Left lobe of liver (tissue), 2 donors: ENCODE measurements around the gene INPP5A. TPM values are rescaled to one million over a fixed set of nuclear protein-coding genes. Genes with fewer than 3 reads are reported as not detected.
"Not testable (repeated sequence)": the region's sequence is repeated elsewhere in the genome, so short reads cannot be mapped to it uniquely, and the experiment has no call there.

Source experiments
- ATAC-seq: fragments of 200-7000 bp; cut with Tn5 transposase; one replicate; pipeline ENCODE4 v1.9.1; 2020; ENCODE audit warnings: mild to moderate bottlenecking, moderate library complexity
- DNase-seq: peaks from one replicate; pipeline ENCODE4 v3.0.0-alpha.2; 2020; ENCODE audit warnings: low spot score
- total RNA-seq: library from RNA; stranded (reverse); gene quantifications from one replicate; pipeline ENCODE4 v1.2.1, GENCODE V29; 2021
- donor health status: DM: no; HTN: no; CAD: no; lungs with moderate emphysema.
- donor health status: DM: no; HTN: yes; CAD: no.

INPP5A gene
- total RNA-seq, 1 donor from 2014 or later = 18.3 TPM

DNA sequence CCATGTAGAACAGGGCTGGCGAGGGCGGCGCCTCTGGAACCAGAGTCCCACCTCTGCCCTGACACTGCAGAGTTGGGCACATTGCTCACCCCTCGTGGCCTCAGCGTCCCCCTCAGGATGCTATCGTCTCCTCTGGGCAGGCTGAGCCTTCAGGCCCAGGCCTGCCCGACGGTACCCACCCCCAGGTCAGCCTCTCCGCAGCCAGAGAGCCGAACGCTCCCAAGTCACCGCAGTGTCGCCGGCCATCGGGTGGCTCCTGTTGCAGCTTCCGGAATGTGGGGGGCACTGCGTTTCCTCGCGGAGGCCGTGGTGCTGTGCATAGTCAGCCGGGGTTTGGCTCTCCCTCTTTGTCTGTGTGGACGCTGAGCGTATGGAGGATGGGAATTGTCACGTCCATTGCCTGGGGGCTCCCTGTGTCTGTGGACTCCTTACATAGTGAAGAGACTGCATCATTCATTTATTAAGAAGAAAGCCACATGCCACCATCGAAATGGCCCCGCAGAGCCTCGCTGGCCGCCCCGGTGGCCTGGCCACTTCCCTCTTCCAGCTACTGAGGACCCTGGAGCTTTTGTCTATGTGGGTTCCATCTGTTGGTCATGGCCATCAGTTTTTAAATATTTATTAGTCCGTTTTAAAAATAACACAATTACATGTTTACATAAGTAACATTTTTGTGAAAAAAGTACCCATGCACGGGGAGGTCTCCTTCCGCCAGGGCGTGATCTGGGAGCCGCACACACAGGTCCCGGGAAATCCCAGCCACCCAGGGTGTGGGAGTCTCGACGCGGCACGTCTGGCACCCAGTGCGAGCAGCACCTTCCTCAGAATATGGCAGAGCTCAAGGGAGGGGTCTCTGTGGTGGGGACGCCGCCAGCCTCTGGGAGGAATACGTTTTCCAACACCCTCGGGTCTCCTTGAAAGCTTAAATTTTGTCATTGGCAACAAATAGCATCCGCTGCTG, 232.8 kb downstream of the INPP5A start:
- ATAC-seq (no peak), DNase-seq (no peak)

GRCh38 chr10:132772816-132773215, 235.2 kb downstream of the INPP5A start:
- not testable (repeated sequence) for ATAC-seq

DNA sequence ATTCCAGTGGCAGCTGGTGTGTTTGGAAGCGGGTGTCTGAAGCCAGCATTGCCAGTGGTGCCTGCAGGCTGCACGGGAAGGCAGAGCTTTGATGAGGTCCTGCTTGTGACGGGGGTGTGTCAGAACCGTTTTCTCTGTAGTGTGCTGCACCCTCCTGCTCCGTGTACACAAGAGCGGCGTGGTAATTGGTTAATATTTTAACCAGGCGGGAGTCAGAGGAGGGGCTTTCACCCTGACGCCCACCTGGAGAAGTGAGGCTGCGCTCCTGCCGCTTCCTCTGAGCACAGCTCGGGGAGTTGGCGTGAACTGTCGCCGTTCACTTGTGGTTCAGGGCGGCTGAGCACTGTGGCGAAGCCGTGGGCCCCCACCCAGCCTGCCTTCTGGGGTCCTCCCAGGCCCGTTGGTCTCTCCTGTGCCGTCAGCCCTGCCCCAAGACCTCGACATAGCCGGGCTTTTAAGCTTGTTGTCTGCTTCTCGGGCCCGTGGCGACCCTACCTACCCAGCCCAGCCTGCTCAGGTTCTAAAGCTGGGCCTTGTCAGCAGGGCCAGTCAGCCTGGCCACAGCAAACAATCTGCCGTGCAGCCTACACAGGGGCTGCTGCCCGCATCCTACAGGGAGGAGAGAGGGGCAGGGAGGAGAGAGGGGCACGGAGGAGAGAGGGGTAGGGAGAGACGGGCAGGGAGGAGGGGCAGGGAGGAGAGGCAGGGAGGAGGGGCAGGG, 236.8 kb downstream of the INPP5A start:
- DNase-seq = no peak
- ATAC-seq = no peak

More at GRCh38 chr10:132772816-132773215, 235.2 kb downstream of the INPP5A start:
- DNase-seq = not testable (repeated sequence)

DNA sequence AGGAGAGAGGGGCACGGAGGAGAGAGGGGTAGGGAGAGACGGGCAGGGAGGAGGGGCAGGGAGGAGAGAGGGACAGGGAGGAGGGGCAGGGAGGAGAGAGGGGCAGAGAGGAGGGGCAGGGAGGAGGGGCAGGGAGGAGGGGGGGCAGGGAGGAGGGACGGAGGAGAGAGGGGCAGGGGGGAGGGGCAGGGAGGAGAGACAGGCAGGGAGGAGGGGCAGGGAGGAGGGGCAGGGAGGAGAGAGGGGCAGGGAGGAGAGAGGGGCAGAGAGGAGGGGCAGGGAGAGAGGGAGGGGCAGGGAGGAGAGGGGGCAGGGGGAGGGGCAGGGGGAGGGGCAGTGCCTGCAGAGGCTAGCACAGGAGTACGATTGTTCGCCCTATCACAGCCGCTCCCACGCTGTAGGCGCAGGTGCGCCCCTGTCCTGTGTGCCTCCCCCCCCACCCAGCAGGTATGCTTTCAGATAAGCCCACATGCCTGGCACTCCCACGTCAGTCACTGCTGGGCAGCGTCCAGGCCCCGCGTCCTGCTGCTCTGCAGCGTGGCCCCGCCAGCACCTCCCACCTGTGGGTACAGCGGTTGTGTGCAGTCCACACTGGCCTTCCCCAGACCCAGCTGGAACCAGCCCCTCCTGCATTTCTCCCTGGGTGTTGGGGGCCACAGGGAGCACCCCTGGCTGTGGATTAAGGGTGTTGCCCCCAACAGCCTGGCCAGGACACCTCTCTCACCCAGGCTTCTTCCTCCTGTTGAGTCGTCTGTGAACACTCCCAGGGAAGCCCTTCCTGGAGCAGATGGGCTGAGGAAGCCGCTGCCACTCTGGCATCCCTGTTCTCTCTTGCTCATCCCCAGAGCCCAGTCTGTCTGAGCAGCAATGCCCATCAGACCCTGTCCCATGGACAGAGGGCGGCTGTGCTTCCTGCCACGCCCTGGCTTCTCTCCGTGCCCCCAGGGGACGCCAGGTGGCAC, 237.6 kb downstream of the INPP5A start:
- ATAC-seq (no peak), DNase-seq (no peak)

DNA sequence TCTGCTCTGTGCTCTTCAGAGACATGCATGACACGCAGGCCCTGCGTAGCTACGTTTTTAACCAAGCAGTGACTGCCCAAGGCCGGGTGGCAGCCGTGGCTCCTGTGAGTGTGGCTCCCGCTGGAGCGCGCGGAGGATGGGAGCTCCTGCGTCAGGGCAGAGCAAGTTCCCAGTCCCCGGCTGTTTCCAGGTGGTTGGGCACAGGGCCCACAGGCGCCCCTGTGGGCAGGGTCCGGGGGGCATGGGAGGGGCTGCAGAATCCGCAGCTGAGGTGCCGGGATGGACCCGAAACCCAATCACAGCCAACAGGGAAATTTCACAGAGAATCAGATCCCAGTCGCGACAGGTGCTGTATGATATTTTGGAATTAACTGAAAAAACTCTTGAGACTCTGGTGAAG, 238.6 kb downstream of the INPP5A start:
- DNase-seq (no peak), ATAC-seq (no peak)

GRCh38 chr10:132776821-132777220, 239.2 kb downstream of the INPP5A start:
- DNase-seq (no peak), ATAC-seq (no peak)

- no peak for DNase-seq
- ATAC-seq = no peak
These were observed 239.9 kb downstream of the INPP5A start for GRCh38 chr10:132777441-132777840.

DNA sequence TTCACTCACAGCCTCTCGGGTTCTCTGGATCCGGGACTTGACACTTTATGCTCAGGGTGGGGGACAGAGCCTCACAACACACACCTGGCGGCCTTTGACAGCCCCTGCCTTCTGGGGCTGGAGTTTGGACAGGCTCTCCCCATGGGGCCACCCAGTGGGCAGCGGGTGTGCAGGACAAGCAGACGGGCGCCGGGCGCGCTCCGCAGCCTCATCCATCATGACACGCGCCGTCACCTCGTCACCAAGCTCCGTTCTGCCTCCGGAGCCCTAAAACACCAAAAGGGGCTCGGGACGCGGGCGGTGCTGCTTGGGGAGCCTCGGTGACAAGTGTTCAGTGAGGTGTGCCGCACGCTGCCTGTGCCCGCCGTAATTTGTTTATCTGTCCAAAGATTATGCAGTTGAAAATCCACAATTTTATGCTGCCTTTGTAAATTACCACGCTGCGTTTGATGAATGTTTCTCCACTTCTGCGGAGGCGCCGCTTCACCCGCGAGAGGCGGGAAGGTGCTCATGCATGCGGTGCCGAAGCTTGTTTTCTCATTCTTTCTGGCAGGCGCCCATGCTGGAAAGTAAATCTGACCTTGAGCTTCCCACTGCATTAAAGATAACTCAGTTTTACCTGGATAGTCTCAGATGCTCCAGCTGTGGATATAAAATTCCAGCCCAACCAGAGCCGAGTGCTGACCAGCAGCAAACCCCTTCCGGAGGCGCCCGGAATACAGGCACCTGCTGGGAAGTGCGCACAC, 242.1 kb downstream of the INPP5A start:
- DNase-seq (no peak), ATAC-seq (no peak)

DNA sequence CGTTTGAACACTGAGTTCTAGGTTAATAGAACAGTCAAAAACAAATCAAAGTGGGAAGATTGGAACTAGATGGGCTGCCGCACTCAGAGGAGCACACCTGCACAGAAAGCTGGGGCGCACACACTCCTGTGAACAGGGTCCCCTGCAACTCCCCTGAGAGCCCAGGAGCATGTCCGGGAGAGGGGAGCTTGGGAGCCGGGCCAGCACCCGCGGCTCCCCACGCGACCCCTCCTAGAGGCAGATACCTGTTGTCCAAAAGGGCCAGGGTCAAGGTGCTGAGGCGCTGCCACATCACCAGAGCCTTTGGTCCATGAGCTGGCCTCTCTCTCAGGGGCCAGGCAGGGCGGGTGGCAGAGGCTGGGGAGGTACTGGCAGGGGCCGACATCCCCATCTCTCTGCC, 242.8 kb downstream of the INPP5A start:
- ATAC-seq = no peak
- DNase-seq = no peak

DNA sequence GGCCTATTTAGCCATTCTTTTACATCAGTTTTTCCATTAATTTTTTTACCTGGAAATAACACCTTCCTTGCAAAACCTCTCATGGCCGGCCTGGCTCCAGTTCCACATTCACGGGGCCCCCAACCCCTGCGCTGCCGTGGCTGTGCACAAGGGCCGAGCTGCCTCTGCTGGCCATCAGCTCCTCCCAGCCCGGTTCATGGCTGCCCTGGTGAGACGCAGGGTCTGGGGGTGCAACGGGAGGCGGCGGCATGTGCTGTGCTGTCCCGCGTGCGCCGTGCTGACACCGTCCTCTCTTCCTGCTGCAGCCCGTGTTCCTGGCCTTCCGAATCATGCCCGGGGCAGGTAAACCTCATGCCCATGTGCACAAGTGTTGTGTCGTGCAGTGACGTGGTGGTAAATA, 244.0 kb downstream of the INPP5A start:
- ATAC-seq = no peak
- DNase-seq = no peak

- DNase-seq (no peak), ATAC-seq (no peak)
These were observed 245.8 kb downstream of the INPP5A start for GRCh38 chr10:132783165-132783939.

DNA sequence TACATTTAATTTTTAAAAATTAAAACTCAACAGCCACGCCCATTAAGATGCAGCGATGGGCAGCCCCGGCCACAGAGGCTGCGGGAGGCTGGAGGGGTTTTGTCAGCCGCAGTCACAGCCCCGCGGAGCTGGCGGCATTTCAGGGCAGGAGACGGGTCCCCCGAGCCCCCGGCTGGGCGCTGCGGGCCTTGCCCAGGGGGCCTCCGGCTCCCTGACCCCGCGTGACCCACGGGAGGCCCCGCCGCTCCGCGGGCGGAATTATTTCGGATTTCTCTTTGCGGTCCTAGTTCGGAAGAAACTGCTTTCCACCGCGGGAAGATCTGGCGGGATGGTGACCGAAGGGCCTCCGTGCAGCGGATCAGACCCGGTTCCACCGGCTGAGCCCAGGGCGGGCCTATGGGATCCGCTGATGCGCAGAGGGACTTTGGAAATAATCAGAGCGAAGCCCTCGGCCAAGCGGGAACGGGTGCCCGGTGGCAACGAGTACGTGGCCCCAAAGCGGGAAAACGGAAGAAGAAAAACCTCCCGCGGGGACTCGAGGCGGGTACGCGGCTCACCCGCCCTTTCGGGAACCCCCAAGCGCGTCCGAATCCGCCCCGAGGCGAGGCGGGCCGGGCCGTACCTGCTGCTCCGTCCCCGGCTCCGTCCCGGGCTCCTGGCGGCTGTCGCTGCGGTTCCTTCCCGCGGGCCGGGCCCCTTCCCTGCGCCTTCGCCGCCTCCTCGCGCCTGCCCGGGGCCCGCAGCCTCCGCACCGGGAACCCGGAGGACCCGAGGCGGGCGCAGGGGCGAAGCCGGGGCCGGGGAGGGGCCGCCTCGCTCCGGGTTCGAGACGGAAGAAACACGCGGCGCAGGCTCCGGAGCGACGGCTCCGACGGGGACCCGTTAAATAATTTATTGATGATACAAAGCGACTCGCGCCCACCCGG, 246.6 kb downstream of the INPP5A start:
- ATAC-seq = no peak
- no peak for DNase-seq

DNA sequence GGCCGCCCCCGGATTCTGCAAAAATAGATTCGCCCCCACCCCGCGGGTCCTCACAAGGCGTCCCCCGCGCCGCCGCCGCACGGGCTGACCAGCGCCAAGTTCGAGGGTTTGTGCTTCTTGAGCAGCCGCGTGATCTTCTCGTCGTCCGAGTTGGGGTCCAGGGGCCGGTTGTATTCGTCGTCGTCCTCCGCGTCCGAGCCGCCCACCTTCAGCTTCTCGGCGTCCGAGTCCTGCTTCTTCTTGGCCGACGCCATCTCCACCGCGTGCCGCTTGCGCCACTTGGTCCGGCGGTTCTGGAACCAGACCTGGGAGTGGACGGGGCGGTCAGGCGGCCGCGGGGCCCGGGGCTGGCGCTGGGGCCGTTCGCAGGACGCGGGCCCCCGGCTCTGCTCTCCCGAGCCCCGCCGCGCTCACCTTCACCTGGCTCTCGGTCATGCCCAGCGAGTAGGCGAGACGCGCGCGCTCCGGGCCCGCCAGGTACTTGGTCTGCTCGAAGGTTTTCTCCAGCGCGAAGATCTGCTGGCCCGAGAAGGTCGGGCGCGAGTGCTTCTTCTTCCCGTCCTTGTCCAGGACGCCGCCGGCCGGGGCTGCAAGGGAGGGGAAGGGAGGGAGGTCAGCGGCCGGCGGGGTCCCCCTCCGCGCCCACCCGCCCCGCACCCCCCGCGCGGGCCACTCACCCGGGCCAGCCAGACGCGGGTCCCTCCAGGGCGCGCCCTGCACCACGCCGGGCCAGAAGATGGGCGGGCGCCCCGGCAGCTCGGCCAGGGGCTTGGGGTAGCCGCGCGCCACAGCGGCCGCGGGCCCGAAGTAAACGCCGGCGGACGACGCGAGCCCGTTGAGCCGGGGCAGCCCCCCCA, 247.5 kb downstream of the INPP5A start:
- no peak for ATAC-seq
- no peak for DNase-seq

DNA sequence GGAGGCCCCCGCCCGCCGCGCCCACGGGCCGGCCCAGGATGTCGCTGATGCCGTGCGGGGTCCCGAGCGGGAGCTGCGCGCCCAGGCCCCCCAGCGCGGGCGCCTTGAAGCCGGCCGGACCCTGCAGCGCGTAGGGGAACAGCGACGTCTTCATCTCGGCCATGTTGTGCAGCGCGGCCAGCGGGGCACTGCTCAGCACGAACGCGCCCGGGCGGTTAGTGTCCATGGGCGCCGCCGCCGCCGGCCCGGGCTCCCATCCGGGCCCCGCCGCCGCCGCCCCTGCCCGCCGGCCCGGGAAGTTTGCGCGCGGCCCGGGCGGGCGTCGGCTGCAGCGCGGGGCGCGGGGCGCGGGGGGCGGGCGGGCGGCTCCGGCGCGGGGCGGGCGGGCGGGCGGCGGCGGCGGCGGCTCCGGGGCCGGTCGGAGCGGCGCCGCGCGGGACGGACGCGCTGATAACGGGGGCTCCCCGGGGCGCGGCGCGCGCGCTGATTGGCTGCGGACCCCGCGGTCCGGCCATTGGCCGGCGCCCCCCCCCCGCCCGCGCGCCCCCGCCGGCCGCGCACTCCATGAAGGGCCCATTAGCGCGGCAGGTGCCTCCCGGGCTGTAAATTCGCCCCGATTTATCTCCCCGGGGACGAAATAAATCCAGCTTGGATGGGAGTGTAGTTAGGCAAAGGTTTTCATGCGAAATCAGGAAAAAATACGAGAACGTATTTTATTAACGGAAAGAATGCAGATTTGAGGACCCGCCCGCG, 248.3 kb downstream of the INPP5A start, which contains the start of gene NKX6-2:
TSS of gene NKX6-2 (minus strand) at position 425 of the 753 bp plus-strand sequence. CDS start at position 226, 199 bp downstream.
- ATAC-seq = no peak
- no peak for DNase-seq

DNA sequence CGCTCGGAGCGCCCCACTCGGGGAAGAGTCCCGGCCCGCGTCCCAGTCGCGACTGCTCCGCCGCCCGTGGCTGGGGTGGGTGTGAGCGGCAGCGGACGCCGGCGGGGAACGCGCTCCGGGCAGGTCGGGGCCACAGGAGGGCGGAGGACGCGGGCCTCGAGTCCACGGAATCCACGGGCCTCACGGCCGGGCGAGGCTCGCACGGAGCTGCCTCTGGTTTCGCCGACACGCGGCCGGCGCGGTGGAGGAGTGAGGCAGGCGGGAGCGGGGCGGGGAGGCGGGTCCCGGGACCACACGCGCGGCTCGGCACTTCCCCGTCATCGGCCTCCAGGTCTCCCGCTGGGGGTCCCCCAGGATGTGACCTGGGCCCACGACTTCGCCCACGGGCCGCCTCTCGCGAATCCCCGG, 248.9 kb downstream of the INPP5A start:
- ATAC-seq = no peak

GRCh38 chr10:132786884-132787494, 249.4 kb downstream of the INPP5A start:
- DNase-seq (no peak), ATAC-seq (peak; percentile 7)

More for the DNA sequence above, 248.9 kb downstream of the INPP5A start:
- DNase-seq = no peak
